ENCODE results near the gene GFER.
A peak's percentile ranks its signal among the peaks of the same experiment; 100 is the strongest.
"Not testable (repeated sequence)": the region's sequence is repeated elsewhere in the genome, so short reads cannot be mapped to it uniquely, and the experiment has no call there.

GFER gene

DNA sequence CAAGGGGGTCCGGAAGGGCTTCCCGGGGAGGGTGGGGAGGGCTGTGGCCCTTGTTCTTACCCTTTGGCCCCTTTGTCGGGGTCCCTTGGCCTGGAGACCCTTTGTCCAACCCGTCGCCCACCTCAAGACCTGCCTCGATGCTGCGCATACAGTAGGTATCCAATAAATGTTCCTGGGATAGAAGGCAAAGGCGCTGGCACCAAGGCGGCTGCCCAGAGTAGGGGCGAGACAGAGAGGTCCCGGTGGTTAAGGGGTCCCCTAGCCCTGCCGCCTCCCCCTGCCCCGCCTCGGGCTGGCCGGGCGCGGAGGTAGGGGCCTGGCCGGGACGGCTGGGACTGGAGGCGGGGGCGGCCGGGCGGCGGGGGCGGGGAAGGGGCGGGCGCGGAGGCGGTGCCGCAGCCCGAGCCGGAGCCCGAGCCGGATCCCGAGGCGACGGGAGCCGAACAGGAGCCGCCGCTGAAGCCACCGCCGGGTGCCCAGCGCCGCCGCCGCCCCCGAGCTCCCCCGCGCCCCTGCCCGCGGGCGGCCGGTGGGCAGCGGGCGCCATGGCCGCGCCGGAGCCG lies 42.5 kb downstream of the GFER start, which contains the start of gene NHERF2:
NHERF2 (plus strand) TSS at position 442 of the 563 bp plus-strand sequence; CDS start at position 546, 104 bp downstream.
- Histone ChIP-seq H3K4me1 (ENCODE audit: control insufficient read depth, insufficient read depth, low read length) (peaks cover 10% of the 10 kb centered on the region), H3K36me3 (ENCODE audit: control insufficient read depth, insufficient read depth, low read length) (peaks cover 3% of the 10 kb centered on the region), H3K27me3 (ENCODE audit: control insufficient read depth, insufficient read depth, low read length) (peaks cover 2% of the 10 kb centered on the region), H3K27ac (ENCODE audit: low read depth, low read length) (no peak within 1 kb of the TSS), H3K9ac (ENCODE audit: low read length) (no peak within 1 kb of the TSS), H3K4me3 (ENCODE audit: low read length) (peak within 1 kb of the TSS; percentile 60)

DNA sequence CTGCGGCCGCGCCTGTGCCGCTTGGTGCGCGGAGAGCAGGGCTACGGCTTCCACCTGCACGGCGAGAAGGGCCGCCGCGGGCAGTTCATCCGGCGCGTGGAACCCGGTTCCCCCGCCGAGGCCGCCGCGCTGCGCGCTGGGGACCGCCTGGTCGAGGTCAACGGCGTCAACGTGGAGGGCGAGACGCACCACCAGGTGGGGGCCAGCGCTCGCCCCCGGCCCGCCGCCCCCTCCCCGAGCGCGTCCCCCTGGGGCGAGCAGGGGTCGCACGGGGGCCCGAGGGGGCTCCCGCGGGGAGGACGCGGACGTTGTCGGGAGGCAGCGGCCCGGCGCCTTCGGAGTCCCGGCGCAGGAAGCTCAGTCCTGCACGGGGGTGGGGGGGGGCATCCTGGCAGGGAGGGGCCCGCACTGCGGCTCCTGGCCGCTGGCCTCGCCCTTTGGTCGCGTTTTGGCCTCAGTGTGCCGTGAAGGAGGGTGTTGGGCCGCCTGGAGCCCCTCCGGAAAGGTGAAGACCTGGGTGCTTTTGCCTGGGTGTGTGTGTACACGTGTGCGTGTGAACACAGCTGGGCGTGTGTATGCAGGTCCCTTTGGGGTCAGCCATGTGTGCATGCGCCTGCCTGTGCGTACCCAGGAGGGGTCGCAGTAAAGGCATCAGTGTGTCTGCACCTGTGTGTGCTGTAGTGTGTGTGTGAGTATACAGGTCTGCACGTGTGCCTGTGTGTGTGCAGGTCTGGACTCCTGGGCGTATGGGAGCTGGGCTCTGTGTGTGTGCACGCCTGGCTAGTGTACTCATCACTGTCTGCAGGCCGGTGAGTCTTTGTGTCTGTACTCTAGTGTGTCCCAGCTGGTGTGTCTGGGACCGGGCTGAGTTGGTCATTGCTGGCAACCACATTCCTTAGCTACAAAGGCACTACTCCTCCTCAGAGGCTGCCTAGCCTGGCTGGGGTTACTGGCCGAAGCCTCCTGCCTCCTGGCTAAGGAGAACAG lies 43.3 kb downstream of the GFER start:
- Histone ChIP-seq H3K4me3 (ENCODE audit: low read length) (peak overlapping the region; percentile 60), H3K4me1 (ENCODE audit: control insufficient read depth, insufficient read depth, low read length) (peaks cover 10% of the 10 kb centered on the region), H3K27me3 (ENCODE audit: control insufficient read depth, insufficient read depth, low read length) (no peaks in the 10 kb centered on the region), H3K9ac (ENCODE audit: low read length) (no peak overlapping the region), H3K27ac (ENCODE audit: low read depth, low read length) (no peak overlapping the region), H3K36me3 (ENCODE audit: control insufficient read depth, insufficient read depth, low read length) (peaks cover 3% of the 10 kb centered on the region)

DNA sequence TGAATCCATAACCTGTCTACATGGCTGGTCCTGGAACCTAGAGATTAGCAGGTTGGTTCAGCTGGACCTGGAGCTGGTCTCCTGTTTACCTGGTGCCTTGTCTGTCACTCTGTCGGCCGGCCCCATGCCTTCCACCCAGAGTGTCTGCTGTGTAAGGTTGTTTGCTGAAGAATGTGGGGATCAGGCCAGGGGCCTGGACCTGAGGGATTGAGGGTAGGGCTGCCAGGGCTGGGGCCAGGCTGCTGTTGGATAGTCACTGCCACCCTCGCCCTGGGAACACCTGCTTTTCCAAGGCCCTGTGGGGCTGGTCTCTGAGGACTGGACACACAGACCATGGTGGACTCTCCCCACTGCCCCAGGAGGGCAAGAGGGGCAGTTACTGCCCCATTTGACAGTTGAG lies 44.2 kb downstream of the GFER start:
- Histone ChIP-seq H3K36me3 (ENCODE audit: control insufficient read depth, insufficient read depth, low read length) (peaks cover 3% of the 10 kb centered on the region), H3K4me3 (ENCODE audit: low read length) (peak overlapping the region; percentile 60), H3K9ac (ENCODE audit: low read length) (no peak overlapping the region), H3K27ac (ENCODE audit: low read depth, low read length) (no peak overlapping the region), H3K27me3 (ENCODE audit: control insufficient read depth, insufficient read depth, low read length) (no peaks in the 10 kb centered on the region), H3K4me1 (ENCODE audit: control insufficient read depth, insufficient read depth, low read length) (peaks cover 14% of the 10 kb centered on the region)

DNA sequence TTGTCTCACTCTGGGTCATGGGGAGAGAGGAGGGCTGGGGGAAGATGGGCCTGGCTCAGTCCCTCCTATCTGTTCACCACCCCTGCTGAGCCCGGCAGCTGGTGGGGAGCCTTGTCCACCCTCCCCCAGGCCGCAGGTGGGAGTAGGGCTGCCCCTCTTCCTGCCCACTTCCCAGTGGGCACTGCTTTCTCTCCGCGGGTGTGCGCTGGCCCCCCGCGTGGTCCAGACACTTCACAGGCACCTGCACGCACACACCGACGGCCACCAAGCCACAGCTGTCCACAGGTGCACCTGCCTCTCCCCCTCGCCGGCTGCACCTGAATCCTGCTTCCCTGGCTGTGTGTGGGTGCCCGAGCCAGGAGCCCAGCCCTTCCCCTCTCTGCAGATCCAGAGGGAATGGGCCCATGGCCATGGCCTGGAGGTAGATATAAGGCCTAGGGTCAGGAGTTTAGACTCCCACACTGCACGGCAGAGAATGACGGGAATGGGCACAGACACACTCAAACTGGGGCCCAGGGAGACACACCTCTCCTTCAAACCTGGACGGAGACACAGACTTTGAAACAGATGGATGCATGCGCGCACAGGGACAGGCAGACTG lies 44.7 kb downstream of the GFER start:
- no peak overlapping the region for H3K4me3 ChIP-seq (ENCODE audit: low read length)
- H3K27me3 ChIP-seq (ENCODE audit: control insufficient read depth, insufficient read depth, low read length) = no peaks in the 10 kb centered on the region
- peaks cover 16% of the 10 kb centered on the region for H3K4me1 ChIP-seq (ENCODE audit: control insufficient read depth, insufficient read depth, low read length)
- H3K9ac ChIP-seq (ENCODE audit: low read length) = no peak overlapping the region
- no peak overlapping the region for H3K27ac ChIP-seq (ENCODE audit: low read depth, low read length)
- peaks cover 3% of the 10 kb centered on the region for H3K36me3 ChIP-seq (ENCODE audit: control insufficient read depth, insufficient read depth, low read length)

DNA sequence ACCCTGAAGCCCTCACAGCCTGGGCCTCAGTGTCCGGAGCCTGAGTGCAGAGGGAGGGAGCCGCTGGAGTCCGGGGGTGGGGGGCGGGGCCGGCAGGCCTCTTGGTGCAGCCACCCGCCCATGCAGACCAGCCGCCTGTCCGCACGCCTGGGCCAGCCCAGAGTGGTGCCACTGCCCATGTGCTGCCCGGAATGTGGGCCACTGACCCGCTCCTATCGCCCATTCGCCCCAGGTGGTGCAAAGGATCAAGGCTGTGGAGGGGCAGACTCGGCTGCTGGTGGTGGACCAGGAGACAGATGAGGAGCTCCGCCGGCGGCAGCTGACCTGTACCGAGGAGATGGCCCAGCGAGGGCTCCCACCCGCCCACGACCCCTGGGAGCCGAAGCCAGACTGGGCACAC lies 45.4 kb downstream of the GFER start:
- Histone ChIP-seq H3K27ac (ENCODE audit: low read depth, low read length) (no peak overlapping the region), H3K27me3 (ENCODE audit: control insufficient read depth, insufficient read depth, low read length) (no peaks in the 10 kb centered on the region), H3K4me1 (ENCODE audit: control insufficient read depth, insufficient read depth, low read length) (peaks cover 19% of the 10 kb centered on the region), H3K4me3 (ENCODE audit: low read length) (no peak overlapping the region), H3K9ac (ENCODE audit: low read length) (no peak overlapping the region), H3K36me3 (ENCODE audit: control insufficient read depth, insufficient read depth, low read length) (peaks cover 3% of the 10 kb centered on the region)

DNA sequence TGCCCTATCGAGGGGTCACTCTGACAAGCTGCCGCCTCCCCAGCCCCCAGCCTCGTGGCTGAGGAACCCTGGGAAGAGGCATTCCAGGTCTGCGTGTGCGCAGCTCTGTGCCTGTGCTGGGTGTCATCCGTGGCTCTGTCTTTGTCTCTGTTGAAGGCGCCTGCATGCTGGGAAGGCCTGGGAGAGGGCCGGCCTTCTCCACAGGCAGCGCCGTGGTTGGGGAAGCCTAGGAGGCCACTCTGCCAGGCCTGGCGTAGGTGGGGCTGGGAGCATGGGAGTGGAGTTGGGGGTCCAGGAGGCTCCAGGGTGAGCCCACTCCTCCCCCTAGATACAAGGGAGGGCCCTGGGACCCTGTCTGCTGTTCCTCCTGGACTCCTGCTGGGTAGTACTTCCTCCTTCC lies 46.0 kb downstream of the GFER start:
- H3K9ac ChIP-seq (ENCODE audit: low read length) = no peak overlapping the region
- H3K27me3 ChIP-seq (ENCODE audit: control insufficient read depth, insufficient read depth, low read length) = no peaks in the 10 kb centered on the region
- peaks cover 3% of the 10 kb centered on the region for H3K36me3 ChIP-seq (ENCODE audit: control insufficient read depth, insufficient read depth, low read length)
- H3K27ac ChIP-seq (ENCODE audit: low read depth, low read length) = no peak overlapping the region
- peaks cover 23% of the 10 kb centered on the region for H3K4me1 ChIP-seq (ENCODE audit: control insufficient read depth, insufficient read depth, low read length)
- H3K4me3 ChIP-seq (ENCODE audit: low read length) = peak overlapping the region; percentile 4

DNA sequence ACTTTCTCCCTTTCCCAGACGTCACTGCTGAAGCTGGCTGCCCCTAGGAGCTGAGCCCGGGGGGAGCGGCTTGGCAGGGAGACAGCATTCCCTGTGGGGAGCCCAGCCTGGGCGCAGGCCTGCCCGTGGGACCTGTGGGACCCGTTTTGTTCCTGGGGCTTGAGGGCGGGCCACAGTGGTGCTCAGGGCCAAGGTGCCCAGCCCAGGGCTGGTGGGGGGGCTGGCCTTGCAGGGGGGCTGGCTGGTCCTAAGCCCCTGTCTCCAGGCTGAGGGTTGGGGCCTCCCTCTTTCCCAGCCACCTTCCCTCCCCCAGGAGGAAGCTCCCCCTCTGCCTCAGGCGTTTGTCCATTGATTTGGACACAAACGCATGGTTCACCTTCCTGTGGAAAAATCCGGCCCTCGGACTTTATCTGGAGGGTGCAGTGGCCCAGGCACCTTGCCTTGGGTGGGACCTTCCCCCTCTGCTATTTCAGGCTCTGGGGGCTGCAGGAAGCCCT lies 47.1 kb downstream of the GFER start:
- Histone ChIP-seq H3K9ac (ENCODE audit: low read length) (no peak overlapping the region), H3K27ac (ENCODE audit: low read depth, low read length) (no peak overlapping the region), H3K4me3 (ENCODE audit: low read length) (no peak overlapping the region), H3K36me3 (ENCODE audit: control insufficient read depth, insufficient read depth, low read length) (peaks cover 3% of the 10 kb centered on the region), H3K27me3 (ENCODE audit: control insufficient read depth, insufficient read depth, low read length) (no peaks in the 10 kb centered on the region), H3K4me1 (ENCODE audit: control insufficient read depth, insufficient read depth, low read length) (peaks cover 33% of the 10 kb centered on the region)

DNA sequence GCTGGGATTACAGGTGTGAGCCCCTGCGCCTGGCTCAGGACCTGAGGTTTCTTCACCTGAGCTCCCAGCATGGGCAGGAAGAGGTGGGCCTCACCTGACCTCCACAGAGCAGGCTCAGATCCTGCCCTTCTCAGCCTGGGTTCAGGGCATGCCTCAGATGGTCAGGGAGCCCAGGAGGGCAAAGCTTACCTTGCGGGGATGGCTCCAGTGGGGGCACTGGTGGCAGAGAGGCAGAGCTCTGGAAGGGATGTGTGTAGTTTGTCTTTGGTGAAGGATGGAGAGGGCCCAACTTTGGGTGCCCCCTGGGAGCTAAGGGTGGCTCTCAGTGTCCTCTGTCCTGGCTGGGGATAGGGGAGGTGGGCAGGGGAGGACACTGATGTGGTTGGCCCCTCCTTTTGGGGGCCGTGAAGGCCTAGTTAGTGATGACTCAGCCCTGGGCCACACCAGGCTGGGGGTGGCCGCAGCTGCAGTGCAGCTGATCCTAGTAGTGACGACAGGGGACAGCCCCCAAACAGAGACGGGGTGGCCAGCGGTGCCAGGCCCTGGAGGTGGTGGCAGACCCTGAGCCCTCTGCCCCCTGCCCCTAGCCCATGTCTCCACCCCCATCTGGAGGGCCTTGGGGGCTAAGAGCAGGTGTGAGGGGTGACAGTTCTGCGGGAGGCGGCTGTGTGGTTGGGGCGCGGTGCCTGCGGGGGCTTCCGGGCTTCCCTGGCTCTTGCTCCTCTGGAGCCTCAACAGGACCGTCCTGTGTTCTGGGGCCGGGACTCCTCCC lies 48.5 kb downstream of the GFER start:
- H3K4me1 ChIP-seq (ENCODE audit: control insufficient read depth, insufficient read depth, low read length) = peaks cover 35% of the 10 kb centered on the region
- peaks cover 4% of the 10 kb centered on the region for H3K36me3 ChIP-seq (ENCODE audit: control insufficient read depth, insufficient read depth, low read length)
- no peaks in the 10 kb centered on the region for H3K27me3 ChIP-seq (ENCODE audit: control insufficient read depth, insufficient read depth, low read length)
- peak overlapping the region; percentile 85 for H3K27ac ChIP-seq (ENCODE audit: low read depth, low read length)
- no peak overlapping the region for H3K9ac ChIP-seq (ENCODE audit: low read length)
- H3K4me3 ChIP-seq (ENCODE audit: low read length) = no peak overlapping the region

DNA sequence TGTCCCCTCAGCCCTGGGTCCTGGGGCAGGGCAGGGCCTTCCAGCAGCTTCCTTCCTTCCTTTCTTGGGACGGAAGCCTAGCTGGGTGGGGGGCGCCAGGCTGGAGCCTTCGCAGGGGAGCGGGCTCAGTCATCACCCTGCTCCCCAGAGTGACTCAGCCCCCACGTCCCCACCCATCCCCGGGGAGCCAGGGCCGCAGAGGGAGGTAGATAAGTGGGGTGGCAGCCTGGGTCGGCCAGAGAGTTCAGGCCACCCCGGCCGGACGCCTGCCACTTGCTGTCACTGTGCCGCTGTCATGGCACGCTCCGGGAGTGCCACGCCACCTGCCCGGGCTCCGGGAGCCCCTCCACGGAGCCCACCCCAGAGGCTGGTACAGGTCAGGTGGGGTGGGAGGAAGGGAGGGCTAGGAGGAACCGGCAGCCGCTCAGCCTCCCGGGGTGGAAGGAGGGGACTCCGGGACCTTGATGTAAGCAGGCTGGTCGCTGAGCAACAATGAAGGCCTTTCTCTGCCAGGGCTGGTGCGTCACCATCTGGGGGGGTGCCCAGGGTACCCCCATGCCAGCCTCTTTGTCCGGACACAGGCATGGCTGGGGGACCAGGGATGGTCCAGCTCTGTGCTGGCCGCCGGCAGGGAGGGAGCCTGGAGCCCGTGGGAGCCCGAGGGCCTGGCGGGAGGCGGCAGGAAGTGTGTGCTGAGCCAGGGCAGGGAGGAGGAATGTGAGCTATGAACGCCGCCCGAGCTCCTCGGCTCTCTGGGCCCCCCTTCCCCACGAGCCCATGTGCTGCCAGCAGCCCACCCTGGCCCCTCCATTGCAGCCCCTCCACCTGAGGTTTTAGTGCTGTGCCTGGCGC lies 49.3 kb downstream of the GFER start:
- H3K9ac ChIP-seq (ENCODE audit: low read length) = no peak overlapping the region
- H3K27me3 ChIP-seq (ENCODE audit: control insufficient read depth, insufficient read depth, low read length) = no peaks in the 10 kb centered on the region
- H3K36me3 ChIP-seq (ENCODE audit: control insufficient read depth, insufficient read depth, low read length) = peaks cover 6% of the 10 kb centered on the region
- peak overlapping the region; percentile 85 for H3K27ac ChIP-seq (ENCODE audit: low read depth, low read length)
- H3K4me3 ChIP-seq (ENCODE audit: low read length) = peak overlapping the region; percentile 52
- peaks cover 35% of the 10 kb centered on the region for H3K4me1 ChIP-seq (ENCODE audit: control insufficient read depth, insufficient read depth, low read length)

DNA sequence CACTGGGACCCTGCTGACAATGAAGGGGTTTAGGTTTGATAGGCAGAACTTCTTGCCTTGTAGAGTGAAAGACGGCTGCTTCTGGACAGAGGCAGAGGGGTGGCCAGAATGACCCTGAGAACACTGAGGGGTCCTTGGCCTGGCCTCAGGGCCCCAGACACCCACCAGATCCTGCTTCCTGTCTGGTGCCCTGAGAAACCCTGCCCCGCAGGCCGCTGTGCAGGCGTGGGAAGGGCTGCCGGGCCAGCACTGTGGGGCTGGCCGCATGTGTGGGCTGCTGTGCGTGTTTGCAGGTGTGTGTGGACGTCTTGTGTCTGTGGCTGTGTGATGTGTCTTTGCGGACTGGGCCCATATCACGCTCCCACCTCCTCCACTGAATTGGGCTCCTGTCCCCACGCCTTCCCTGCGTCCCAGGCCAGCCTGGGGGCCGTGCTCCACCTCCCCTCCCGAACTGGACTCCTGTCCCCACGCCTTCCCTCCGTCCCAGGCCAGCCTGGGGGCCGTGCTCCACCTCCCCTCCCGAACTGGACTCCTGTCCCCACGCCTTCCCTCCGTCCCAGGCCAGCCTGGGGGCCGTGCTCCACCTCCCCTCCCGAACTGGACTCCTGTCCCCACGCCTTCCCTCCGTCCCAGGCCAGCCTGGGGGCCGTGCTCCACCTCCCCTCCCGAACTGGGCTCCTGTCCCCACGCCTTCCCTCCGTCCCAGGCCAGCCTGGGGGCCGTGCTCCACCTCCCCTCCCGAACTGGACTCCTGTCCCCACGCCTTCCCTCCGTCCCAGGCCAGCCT lies 50.1 kb downstream of the GFER start:
- H3K36me3 ChIP-seq (ENCODE audit: control insufficient read depth, insufficient read depth, low read length); H3K27me3 ChIP-seq (ENCODE audit: control insufficient read depth, insufficient read depth, low read length); H3K9ac ChIP-seq (ENCODE audit: low read length): not testable (repeated sequence)
- Histone ChIP-seq H3K4me3 (ENCODE audit: low read length) (peak overlapping the region; percentile 52), H3K4me1 (ENCODE audit: control insufficient read depth, insufficient read depth, low read length) (peaks cover 37% of the 10 kb centered on the region), H3K27ac (ENCODE audit: low read depth, low read length) (peak overlapping the region; percentile 85)

Data from rectal smooth muscle tissue (tissue), 1 donor.